AG04450 (cell line): ENCODE data around the gene TMEFF2. TPM values are rescaled to one million over a fixed set of nuclear protein-coding genes. Genes with fewer than 3 reads are reported as not detected.
A peak's percentile ranks its signal among the peaks of the same experiment; 100 is the strongest.

Source experiments
- CTCF ChIA-PET: fragments of 300-600, 350-600 bp; formaldehyde crosslinking; extraction: SDS; loops from one replicate; lab custom pipeline; 2022; ENCODE audit warnings: antibody characterized with exemption, inconsistent platforms; lab: Charles Lee
- POLR2A ChIA-PET: fragments of 350-600 bp; formaldehyde crosslinking; extraction: SDS; loops from one replicate; lab custom pipeline; 2021; ENCODE audit warnings: antibody characterized with exemption, inconsistent platforms; lab: Yijun Ruan, JAX
- DNase-seq: peaks from one replicate; pipeline ENCODE4 v3.0.0-alpha.2; 2011; ENCODE audit warnings: low read depth, low spot score
- H3K27ac ChIP-seq: one replicate; pipeline ENCODE4 v1.5.1; 2012; ENCODE audit warnings: low read depth, low read length, control low read depth
- H3K27me3 ChIP-seq: one replicate; pipeline ENCODE4 v1.6.0; 2012; ENCODE audit warnings: low read length; ENCODE audit not compliant: control insufficient read depth, insufficient read depth
- H3K4me3 ChIP-seq: 2 replicates; pipeline ENCODE4 v1.5.1; 2011; ENCODE audit warnings: mild to moderate bottlenecking, low read depth, low read length, control low read depth
- H3K9me3 ChIP-seq: 2 replicates; pipeline ENCODE4 v1.5.1; 2012; ENCODE audit warnings: low read length; ENCODE audit not compliant: control insufficient read depth, insufficient read depth
- CTCF ChIP-seq: IDR thresholded peaks from 2 replicates; pipeline ENCODE4 v1.5.1; 2011; ENCODE audit warnings: low read depth, low read length, control low read depth, inconsistent platforms
- polyA minus RNA-seq: library from RNA; depleted of rRNA, polyadenylated mRNA; stranded (reverse); fragments of >200 nt; gene quantifications from 2 replicates; pipeline ENCODE4 v1.2.3, GENCODE V29; 2011; rRNA and poly(A)+ RNA removed
- polyA plus RNA-seq: library from polyadenylated mRNA; depleted of rRNA; stranded (reverse); fragments of >200 nt; gene quantifications from 2 replicates; pipeline ENCODE4 v1.2.3, GENCODE V29; 2011; rRNA removed

Gene TMEFF2, protein sequence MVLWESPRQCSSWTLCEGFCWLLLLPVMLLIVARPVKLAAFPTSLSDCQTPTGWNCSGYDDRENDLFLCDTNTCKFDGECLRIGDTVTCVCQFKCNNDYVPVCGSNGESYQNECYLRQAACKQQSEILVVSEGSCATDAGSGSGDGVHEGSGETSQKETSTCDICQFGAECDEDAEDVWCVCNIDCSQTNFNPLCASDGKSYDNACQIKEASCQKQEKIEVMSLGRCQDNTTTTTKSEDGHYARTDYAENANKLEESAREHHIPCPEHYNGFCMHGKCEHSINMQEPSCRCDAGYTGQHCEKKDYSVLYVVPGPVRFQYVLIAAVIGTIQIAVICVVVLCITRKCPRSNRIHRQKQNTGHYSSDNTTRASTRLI
- polyA plus RNA-seq (3.4 and 4.1 TPM in 2 replicates), polyA minus RNA-seq (1.8 and 2.0 TPM in 2 replicates)

GRCh38 chr2:192194866-192195547, at the start of gene TMEFF2:
TMEFF2 (minus strand) TSS chr2:192194933; CDS start chr2:192194524, 409 bp downstream.
- no peaks in the 10 kb centered on the region for H3K9me3 ChIP-seq
- H3K4me3 ChIP-seq: peak within 1 kb of the TSS; percentile 77
- peak; percentile 47 for TF ChIP-seq CTCF
- H3K27me3 ChIP-seq: peaks cover 3% of the 10 kb centered on the region
- H3K27ac ChIP-seq: no peak within 1 kb of the TSS
- POLR2A ChIA-PET: interaction anchor here (1.6 kb wide), 1 partner anchor 348 kb away, joined by 3 read pairs; the partner anchor contains the start of gene CAVIN2
- CTCF ChIA-PET: interaction anchor here (0.6 to 3.5 kb wide), 6 partner anchors 10 to 382 kb away, joined by 3 to 16 read pairs (median 6); no protein-coding TSS in a partner anchor
- DNase-seq: peak; percentile 66

- DNase-seq: no peak
- CTCF ChIA-PET: interaction anchor here (1.1 kb wide), 1 partner anchor 25 kb away, joined by 3 read pairs; no protein-coding TSS in a partner anchor
- 0 out of 2 replicates have a peak, but pooled peaks have one; percentile 6 for TF ChIP-seq CTCF
Measured at GRCh38 chr2:192243488-192243887, 48.8 kb upstream of the TMEFF2 start.

DNA sequence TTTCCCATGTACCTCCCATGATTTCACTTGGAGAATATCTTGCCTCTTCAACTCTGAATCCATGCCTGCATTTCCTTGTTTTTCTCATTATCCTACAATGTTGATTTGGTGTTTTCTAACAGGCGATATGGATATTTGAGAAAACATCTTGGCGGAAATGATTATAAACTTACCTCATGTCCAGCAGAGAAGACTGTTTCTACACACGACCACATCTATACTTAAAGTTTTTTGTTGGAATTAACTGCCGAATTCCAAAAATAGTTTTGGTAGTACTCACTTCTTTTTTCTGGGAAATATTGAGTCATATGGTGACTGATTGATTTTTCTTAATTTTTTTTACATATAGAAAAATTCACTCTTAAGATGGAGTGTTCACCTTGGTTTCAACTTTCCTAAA, 41.4 kb upstream of the TMEFF2 start:
- Histone ChIP-seq H3K9me3 (peaks cover 3% of the 10 kb centered on the region; the same call in 1 of the 2 replicates), H3K4me3 (no peak overlapping the region), H3K27ac (no peak overlapping the region), H3K27me3 (no peaks in the 10 kb centered on the region)
- no peak for DNase-seq
- CTCF ChIA-PET: no interaction called here
- no peak for TF ChIP-seq CTCF
- POLR2A ChIA-PET: no interaction called here

More at GRCh38 chr2:192243488-192243887, 48.8 kb upstream of the TMEFF2 start:
- POLR2A ChIA-PET: no interaction called here
- Histone ChIP-seq H3K4me3 (no peak overlapping the region), H3K27ac (no peak overlapping the region), H3K9me3 (no peaks in the 10 kb centered on the region), H3K27me3 (no peaks in the 10 kb centered on the region)

GRCh38 chr2:192230889-192231453, 36.2 kb upstream of the TMEFF2 start:
- no peak for TF ChIP-seq CTCF
- H3K4me3 ChIP-seq: no peak overlapping the region
- CTCF ChIA-PET: interaction anchor here (1.5 kb wide), 1 partner anchor 9 kb away, joined by 5 read pairs; no protein-coding TSS in a partner anchor
- no peak overlapping the region for H3K27ac ChIP-seq
- POLR2A ChIA-PET: no interaction called here
- DNase-seq: no peak
- H3K27me3 ChIP-seq: no peaks in the 10 kb centered on the region
- H3K9me3 ChIP-seq: peaks cover 3% of the 10 kb centered on the region; the same call in 1 of the 2 replicates
